Tibial artery (tissue), 4 donors: ENCODE data around the gene LRCH4.
"Not testable (repeated sequence)": the region's sequence is repeated elsewhere in the genome, so short reads cannot be mapped to it uniquely, and the experiment has no call there.

Experiments used
- DNase-seq, 2 donors: peaks; one replicate each; pipeline ENCODE4 v3.0.0-alpha.2; 2019
- H3K27ac ChIP-seq, 2 donors: fragments of 200-600 bp; sonication (generic) in 1 of 2; 1 replicate in 1 of 2; 2 replicates in 1 of 2; pipeline ENCODE4 v1.5.1; 2018 to 2019; ENCODE audit warnings: mild to moderate bottlenecking in 1 of 2
- H3K27me3 ChIP-seq, 2 donors: fragments of 200-600 bp; sonication (generic) in 1 of 2; one replicate each; pipeline versions ENCODE4 v1.5.1 to v1.6.0; 2016 to 2019
- H3K36me3 ChIP-seq, 3 donors: fragments of 200-600 bp; sonication (generic) in 2 of 3; one replicate each; pipeline ENCODE4 v1.5.1; 2016 to 2019; ENCODE audit warnings: mild to moderate bottlenecking in 2 of 3
- H3K4me1 ChIP-seq, 4 donors: fragments of 200-600 bp; sonication (generic) in 2 of 4; 1 replicate in 3 of 4; 2 replicates in 1 of 4; pipeline ENCODE4 v1.5.1; 2016 to 2019
- H3K4me3 ChIP-seq, 2 donors: fragments of 200-600 bp; sonication (generic) in 1 of 2; 1 replicate in 1 of 2; 2 replicates in 1 of 2; pipeline ENCODE4 v1.5.1; 2018 to 2019; ENCODE audit warnings: mild to moderate bottlenecking in 2 of 2
- H3K9me3 ChIP-seq, 3 donors: fragments of 200-600 bp; sonication (generic) in 1 of 3; one replicate each; pipeline ENCODE4 v1.5.1; 2016 to 2019
- intact Hi-C: fragments of 100-400 bp; cut with DNase I; formaldehyde crosslinking; loops from one replicate; pipeline ENCODE4 v1.15.0; 2023; ENCODE audit warnings: low total_unique reads
- TF ChIP-seq, protein P1 (sequence below), 2 experiments: fragments of 200-600 bp in 1 of 2; fragments of 450-650 bp in 1 of 2; IDR thresholded peaks; one replicate each; pipeline ENCODE4 v1.5.1; 2017 to 2019; ENCODE audit warnings: antibody characterized with exemption in 2 of 2, mild to moderate bottlenecking in 1 of 2, moderate library complexity in 1 of 2

Gene LRCH4

DNA sequence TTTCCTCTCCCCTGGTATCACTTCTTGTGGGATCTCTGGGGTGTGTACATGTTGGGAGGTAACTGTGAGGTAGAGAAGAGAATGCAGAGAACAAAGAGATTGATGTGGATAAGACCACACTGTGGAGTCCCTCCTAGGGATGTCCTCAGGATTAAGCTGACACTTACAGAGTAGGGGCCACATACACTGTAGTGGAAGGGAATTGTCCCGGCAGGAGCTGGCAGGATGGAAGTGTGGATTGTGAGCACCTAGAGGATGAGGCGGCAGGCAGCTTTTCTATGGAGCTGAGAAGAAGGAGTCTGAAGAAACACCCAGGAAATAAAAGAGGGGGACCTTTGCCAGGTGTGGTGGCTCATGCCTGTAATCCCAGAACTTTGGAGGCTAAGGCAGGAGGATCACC is 33.4 kb downstream of the LRCH4 start:
- Histone ChIP-seq H3K4me3 (no peak overlapping the region), H3K9me3 (no peaks in the 10 kb centered on the region), H3K36me3 (peaks cover 50 to 80% (median 56%) of the 10 kb centered on the region in 3 donors), H3K27me3 (no peaks in the 10 kb centered on the region), H3K4me1 (peaks cover 0 to 17% (median 13%) of the 10 kb centered on the region in 4 donors), H3K27ac (no peak overlapping the region)
- TF ChIP-seq, protein P1, sequence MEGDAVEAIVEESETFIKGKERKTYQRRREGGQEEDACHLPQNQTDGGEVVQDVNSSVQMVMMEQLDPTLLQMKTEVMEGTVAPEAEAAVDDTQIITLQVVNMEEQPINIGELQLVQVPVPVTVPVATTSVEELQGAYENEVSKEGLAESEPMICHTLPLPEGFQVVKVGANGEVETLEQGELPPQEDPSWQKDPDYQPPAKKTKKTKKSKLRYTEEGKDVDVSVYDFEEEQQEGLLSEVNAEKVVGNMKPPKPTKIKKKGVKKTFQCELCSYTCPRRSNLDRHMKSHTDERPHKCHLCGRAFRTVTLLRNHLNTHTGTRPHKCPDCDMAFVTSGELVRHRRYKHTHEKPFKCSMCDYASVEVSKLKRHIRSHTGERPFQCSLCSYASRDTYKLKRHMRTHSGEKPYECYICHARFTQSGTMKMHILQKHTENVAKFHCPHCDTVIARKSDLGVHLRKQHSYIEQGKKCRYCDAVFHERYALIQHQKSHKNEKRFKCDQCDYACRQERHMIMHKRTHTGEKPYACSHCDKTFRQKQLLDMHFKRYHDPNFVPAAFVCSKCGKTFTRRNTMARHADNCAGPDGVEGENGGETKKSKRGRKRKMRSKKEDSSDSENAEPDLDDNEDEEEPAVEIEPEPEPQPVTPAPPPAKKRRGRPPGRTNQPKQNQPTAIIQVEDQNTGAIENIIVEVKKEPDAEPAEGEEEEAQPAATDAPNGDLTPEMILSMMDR (IDR thresholded peaks at IDR 0.05), result no peak
- intact Hi-C loops, result no loop called here
- DNase-seq, result no peak

DNA sequence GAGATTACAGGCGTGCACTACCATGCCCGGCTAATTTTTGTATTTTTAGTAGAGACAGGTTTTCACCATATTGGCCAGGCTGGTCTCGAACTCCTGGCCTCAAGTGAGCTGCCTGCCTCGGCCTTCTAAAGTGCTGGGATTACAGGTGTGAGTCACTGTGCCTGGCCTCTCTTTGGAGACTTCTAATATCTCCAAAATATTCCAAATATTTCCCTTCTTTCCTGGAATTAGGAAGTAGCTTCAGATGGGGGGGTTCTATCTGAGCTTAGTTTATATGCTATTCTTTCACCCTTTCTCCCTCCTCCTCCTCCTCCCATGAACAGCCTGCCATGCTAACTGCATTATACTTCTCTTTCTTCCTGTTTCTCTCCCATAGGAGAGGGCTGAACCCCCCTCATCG is 37.5 kb downstream of the LRCH4 start:
- Histone ChIP-seq H3K27ac (peak overlapping the region; percentile 85 to 92), H3K4me1 (peaks cover 0 to 58% (median 51%) of the 10 kb centered on the region in 4 donors), H3K36me3 (peaks cover 20 to 41% (median 28%) of the 10 kb centered on the region in 3 donors)
- H3K4me3 ChIP-seq, H3K9me3 ChIP-seq, DNase-seq, intact Hi-C loops, H3K27me3 ChIP-seq: not testable (repeated sequence)

DNA sequence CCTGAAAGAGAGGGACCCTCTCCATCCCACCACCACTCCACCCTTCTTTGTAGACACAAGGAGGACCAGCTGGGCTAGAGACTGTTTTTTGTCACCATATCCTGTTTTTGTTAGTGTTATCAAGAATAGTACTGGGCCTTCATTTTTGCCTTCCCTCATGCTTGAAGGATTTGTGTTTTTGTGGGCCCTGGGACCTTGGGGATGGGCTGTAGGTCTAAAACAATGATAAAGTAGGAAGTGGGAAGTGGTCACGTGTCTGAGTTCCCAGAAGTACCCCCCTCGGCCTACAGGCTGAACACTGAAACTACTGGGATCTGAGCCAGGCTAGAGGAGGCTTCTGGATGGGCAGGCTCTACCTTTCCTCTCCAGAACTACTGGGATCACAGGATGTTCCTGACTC is 38.1 kb downstream of the LRCH4 start:
- no peaks in the 10 kb centered on the region for H3K9me3 ChIP-seq
- H3K27ac ChIP-seq, result peak overlapping the region; percentile 85 to 92
- peaks cover 0 to 59% (median 51%) of the 10 kb centered on the region in 4 donors for H3K4me1 ChIP-seq
- TF ChIP-seq, protein P1 (IDR thresholded peaks at IDR 0.05), result no peak
- H3K4me3 ChIP-seq, result no peak overlapping the region
- intact Hi-C loops, result no loop called here
- H3K36me3 ChIP-seq, result peaks cover 15 to 36% (median 22%) of the 10 kb centered on the region in 3 donors
- no peak for DNase-seq
- no peaks in the 10 kb centered on the region for H3K27me3 ChIP-seq

DNA sequence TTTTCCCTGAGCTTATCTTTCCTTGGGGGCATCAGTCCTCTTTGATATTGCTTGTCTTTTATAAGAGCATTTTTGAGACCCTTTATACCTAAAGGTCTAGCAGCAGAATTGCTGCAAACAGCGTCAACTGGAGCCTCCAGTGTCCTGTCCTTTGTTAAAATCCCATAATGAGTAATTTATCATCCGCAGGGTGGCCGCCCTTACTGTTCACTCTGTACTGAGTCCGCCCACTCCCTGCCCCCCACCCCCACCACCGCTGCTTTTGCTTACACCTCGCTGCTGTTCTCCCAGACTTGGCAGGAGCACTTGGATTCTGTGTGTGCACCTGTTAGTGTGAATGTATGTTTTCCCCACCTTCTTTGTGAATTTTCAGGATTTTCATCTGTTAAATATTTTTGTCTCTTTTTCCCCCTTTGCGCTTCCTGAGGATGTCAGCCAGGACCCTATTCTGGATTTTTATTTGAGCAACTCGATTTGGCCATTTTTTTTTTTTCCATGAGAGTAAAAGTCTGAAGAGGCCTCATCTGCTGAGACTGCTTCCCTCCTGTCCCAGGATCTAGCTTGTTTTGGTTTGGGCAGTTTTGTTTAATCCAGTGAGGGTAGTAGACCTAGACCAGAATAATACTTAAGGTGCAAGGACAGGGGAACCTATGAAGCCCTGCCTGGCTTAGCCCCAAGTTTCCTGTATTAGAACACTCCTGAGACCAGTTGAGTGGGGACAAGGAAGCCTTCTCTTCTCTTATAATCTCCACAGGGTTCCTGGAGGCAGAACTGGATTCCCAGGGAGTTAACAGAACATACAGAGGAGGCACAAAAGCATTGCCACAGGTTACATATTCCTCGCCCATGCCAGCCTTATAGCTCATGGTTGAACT is 38.8 kb downstream of the LRCH4 start:
- Histone ChIP-seq H3K36me3 (peaks cover 8 to 29% (median 15%) of the 10 kb centered on the region in 3 donors), H3K27me3 (no peaks in the 10 kb centered on the region), H3K4me1 (peaks cover 0 to 59% (median 51%) of the 10 kb centered on the region in 4 donors), H3K4me3 (no peak overlapping the region), H3K9me3 (no peaks in the 10 kb centered on the region), H3K27ac (peak overlapping the region; percentile 85 to 92)
- DNase-seq, result no peak
- TF ChIP-seq, protein P1 (IDR thresholded peaks at IDR 0.05), result no peak
- intact Hi-C loops, result no loop called here

DNA sequence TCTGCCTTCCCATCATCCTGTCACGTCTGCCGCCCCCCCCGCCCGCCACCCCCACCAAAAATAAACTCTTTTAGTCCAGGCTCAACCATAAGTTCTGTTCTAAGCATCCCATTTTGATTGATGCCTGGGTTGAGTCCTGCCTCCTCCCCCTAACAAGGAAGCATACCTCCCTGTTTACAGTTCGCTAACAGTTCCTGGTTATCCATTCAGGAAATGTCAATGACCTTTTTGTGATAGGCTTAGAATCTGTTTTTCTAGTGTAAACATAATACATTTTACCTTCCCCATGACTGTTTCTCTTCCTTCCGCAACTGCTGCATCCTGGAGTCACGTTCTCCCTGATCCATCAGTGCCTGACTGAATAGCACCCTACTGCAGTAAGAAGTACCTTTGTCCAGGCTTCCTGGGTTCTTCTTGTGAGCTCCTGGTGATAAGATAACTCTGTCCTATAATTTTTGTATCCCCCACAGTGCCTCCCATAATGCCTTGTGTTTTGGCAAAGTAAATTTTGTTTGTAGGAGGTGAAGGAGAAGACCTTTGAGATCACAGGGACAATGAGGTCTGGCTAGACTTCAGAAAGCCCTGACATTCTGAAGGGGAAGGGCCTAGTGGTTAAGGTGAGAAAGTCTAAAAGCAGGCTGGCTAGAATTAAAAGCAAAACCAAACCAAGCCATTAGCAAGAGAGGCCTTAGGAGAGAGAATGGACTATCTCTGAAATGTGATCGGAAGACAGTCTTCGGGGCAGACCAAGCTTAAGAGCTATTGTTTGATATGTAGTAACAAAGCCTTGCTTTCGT is 39.6 kb downstream of the LRCH4 start:
- DNase-seq, result no peak
- Histone ChIP-seq H3K36me3 (peaks cover 4 to 22% (median 13%) of the 10 kb centered on the region in 3 donors), H3K9me3 (no peaks in the 10 kb centered on the region), H3K4me1 (peaks cover 0 to 59% (median 51%) of the 10 kb centered on the region in 4 donors), H3K4me3 (no peak overlapping the region), H3K27ac (peak overlapping the region; percentile 85 to 92), H3K27me3 (no peaks in the 10 kb centered on the region)
- TF ChIP-seq, protein P1 (IDR thresholded peaks at IDR 0.05), result no peak
- intact Hi-C loops, result no loop called here
